Left ventricle myocardium inferior (tissue), 1 donor: ENCODE data around the gene ALG9. TPM values are rescaled to one million over a fixed set of nuclear protein-coding genes. Genes with fewer than 3 reads are reported as not detected.
A peak's percentile ranks its signal among the peaks of the same experiment; 100 is the strongest.

Experiments used
- DNase-seq: peaks from one replicate; pipeline ENCODE4 v3.0.0-alpha.2; 2020
- H3K27ac ChIP-seq: fragments of 200-600 bp; replicated peaks from 2 replicates; pipeline ENCODE4 v1.8.0; 2021
- H3K27me3 ChIP-seq: fragments of 200-600 bp; 2 replicates; pipeline ENCODE4 v1.8.0; 2021; ENCODE audit warnings: low read depth
- H3K36me3 ChIP-seq: fragments of 200-600 bp; 2 replicates; pipeline ENCODE4 v1.8.0; 2021
- H3K4me1 ChIP-seq: fragments of 200-600 bp; 2 replicates; pipeline ENCODE4 v1.8.0; 2021
- H3K4me3 ChIP-seq: fragments of 200-600 bp; 2 replicates; pipeline ENCODE4 v1.8.0; 2021; ENCODE audit warnings: mild to moderate bottlenecking, moderate library complexity
- H3K9me3 ChIP-seq: fragments of 200-600 bp; replicated peaks from 2 replicates; pipeline ENCODE4 v1.8.0; 2021
- intact Hi-C: fragments of 100-400 bp; cut with micrococcal nuclease; formaldehyde crosslinking; loops from one replicate; pipeline ENCODE4 v1.11.0; 2022
- total RNA-seq: library from RNA; stranded (reverse); fragmentation: NEBNext Ultra II Directional; extraction: Animal tissue kit (Norgen Biotek cat#: 25700); gene quantifications from one replicate; pipeline ENCODE4 v1.2.1, GENCODE V29; 2021
- TF ChIP-seq, protein P1 (sequence below): fragments of 200-600 bp; IDR thresholded peaks from 2 replicates; pipeline ENCODE4 v1.8.0; 2021; ENCODE audit warnings: antibody characterized with exemption, mild to moderate bottlenecking, borderline replicate concordance
- donor health status: DM: no; HTN: yes; CAD: no; lungs with severe emphysema.

The ALG9 gene
- total RNA-seq, 1 donor from 2014 or later: 14.4 TPM

- Histone ChIP-seq H3K36me3 (peaks cover 10% of the 10 kb centered on the region), H3K4me3 (peak within 1 kb of the TSS; percentile 76), H3K4me1 (peaks cover 20% of the 10 kb centered on the region), H3K27ac (peak within 1 kb of the TSS; percentile 96), H3K9me3 (no peaks in the 10 kb centered on the region), H3K27me3 (no peaks in the 10 kb centered on the region)
- TF ChIP-seq, protein P1, sequence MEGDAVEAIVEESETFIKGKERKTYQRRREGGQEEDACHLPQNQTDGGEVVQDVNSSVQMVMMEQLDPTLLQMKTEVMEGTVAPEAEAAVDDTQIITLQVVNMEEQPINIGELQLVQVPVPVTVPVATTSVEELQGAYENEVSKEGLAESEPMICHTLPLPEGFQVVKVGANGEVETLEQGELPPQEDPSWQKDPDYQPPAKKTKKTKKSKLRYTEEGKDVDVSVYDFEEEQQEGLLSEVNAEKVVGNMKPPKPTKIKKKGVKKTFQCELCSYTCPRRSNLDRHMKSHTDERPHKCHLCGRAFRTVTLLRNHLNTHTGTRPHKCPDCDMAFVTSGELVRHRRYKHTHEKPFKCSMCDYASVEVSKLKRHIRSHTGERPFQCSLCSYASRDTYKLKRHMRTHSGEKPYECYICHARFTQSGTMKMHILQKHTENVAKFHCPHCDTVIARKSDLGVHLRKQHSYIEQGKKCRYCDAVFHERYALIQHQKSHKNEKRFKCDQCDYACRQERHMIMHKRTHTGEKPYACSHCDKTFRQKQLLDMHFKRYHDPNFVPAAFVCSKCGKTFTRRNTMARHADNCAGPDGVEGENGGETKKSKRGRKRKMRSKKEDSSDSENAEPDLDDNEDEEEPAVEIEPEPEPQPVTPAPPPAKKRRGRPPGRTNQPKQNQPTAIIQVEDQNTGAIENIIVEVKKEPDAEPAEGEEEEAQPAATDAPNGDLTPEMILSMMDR: peak; percentile 96
- intact Hi-C loops: no loop called here
- peak; percentile 95 for DNase-seq
These were observed 7.7 kb upstream of the ALG9 start, which contains the start of the genes CFAP68 and FDXACB1 for GRCh38 chr11:111878849-111879636. CFAP68 (plus strand) TSS chr11:111879541; CDS start chr11:111879561, 20 bp downstream. FDXACB1 (minus strand) TSS chr11:111879165; CDS start chr11:111879132, 33 bp downstream.

DNA sequence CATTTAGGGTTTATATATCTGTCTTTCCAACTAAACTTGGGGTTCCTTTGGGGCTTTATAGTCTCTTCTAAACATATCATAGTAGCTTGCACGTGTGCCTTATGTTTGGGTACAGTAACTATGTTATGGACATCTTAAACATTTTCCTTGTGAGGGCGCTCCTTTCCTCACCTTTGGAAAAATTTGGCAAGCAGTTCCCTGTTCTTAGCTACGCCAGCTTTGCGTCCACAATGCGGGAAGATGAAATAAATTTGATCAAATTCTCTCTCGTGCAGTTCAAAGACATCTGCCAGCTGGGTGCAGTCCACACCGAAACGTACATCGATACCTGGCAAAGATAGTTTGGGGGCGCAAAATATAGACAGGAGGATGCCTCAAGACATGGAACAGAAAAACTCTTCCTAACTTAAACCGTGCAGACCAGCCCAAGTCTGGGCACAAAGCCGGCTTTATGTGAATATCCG lies 7.0 kb upstream of the ALG9 start:
- intact Hi-C loops: no loop called here
- TF ChIP-seq, protein P1: no peak
- Histone ChIP-seq H3K36me3 (peaks cover 10% of the 10 kb centered on the region), H3K4me3 (peak overlapping the region; percentile 76), H3K4me1 (peaks cover 20% of the 10 kb centered on the region), H3K27ac (peak overlapping the region; percentile 96), H3K27me3 (no peaks in the 10 kb centered on the region), H3K9me3 (no peaks in the 10 kb centered on the region)
- DNase-seq: no peak

- peak overlapping the region; percentile 96 for H3K27ac ChIP-seq
- TF ChIP-seq, protein P1: no peak
- peak overlapping the region; percentile 88 for H3K4me3 ChIP-seq
- intact Hi-C loops: no loop called here
- DNase-seq: no peak
- H3K36me3 ChIP-seq: peaks cover 36% of the 10 kb centered on the region
- no peaks in the 10 kb centered on the region for H3K9me3 ChIP-seq
- no peaks in the 10 kb centered on the region for H3K27me3 ChIP-seq
- H3K4me1 ChIP-seq: peaks cover 27% of the 10 kb centered on the region
These were observed 346 bp upstream of the ALG9 start for GRCh38 chr11:111871693-111872161.

DNA sequence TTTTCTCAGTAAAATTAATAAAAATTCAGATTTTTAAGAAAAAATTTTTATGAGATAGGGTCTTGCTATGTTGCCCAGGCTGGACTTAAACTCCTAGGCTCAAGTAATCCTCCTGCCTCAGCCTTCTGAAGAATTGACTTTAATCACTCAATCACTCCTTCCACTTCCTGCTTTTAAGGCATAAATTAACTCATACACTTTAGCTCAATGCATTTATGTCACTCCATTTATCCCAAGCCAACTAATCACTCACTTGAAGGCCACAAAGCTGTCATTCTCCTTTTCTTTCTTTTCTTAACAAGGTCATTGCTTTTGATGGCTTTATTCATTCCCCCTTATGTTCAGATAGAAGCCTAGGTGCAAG lies 877 bp downstream of the ALG9 start:
- Histone ChIP-seq H3K9me3 (no peaks in the 10 kb centered on the region), H3K36me3 (peaks cover 41% of the 10 kb centered on the region), H3K27ac (peak overlapping the region; percentile 96), H3K4me1 (peaks cover 27% of the 10 kb centered on the region), H3K4me3 (peak overlapping the region; percentile 88), H3K27me3 (no peaks in the 10 kb centered on the region)
- intact Hi-C loops: no loop called here
- TF ChIP-seq, protein P1: no peak
- DNase-seq: no peak

DNA sequence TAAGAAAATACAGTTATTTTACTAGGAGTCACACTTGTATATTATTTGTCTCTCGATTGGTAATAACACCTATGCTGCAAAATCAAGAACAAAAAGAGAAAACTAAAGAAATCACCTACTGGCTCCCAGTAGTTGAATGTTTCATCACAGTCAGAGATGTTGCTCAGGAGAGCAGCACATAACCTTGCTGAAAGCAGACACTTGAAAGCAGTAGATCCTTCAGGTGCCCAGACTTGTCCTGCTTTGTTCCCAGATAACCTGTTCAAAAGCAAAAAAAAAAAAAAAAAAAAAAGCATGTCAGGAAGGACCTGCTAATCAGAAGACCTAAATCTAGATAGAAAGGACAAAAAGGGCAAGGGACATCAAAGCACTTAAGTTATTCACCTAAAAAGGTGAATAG lies 1.3 kb downstream of the ALG9 start:
- Histone ChIP-seq H3K27ac (no peak overlapping the region), H3K36me3 (peaks cover 42% of the 10 kb centered on the region)
- intact Hi-C loops: no loop called here

More for the DNA sequence above, 1.3 kb downstream of the ALG9 start:
- TF ChIP-seq, protein P1: no peak
- Histone ChIP-seq H3K4me3 (peak overlapping the region; percentile 88), H3K27me3 (no peaks in the 10 kb centered on the region), H3K9me3 (no peaks in the 10 kb centered on the region), H3K4me1 (peaks cover 27% of the 10 kb centered on the region)
- DNase-seq: no peak
